Sigmoid colon (tissue), 4 donors: ENCODE measurements around the gene HORMAD2.

Source experiments
- EP300 ChIP-seq, 4 donors: sonication (generic); formaldehyde crosslinking; IDR thresholded peaks; one replicate each; pipeline ENCODE4 v1.6.1; 2017; ENCODE audit warnings: antibody characterized with exemption in 4 of 4
- POLR2A ChIP-seq, 2 donors: fragments of 450-650 bp; IDR thresholded peaks; one replicate each; pipeline ENCODE4 v1.6.1; 2016; ENCODE audit warnings: antibody characterized with exemption in 2 of 2, mild to moderate bottlenecking in 2 of 2, moderate library complexity in 2 of 2
- POLR2AphosphoS5 ChIP-seq, 4 donors: sonication (generic); formaldehyde crosslinking; IDR thresholded peaks; one replicate each; pipeline ENCODE4 v1.6.1; 2017; ENCODE audit warnings: antibody characterized with exemption in 4 of 4
- TF ChIP-seq, protein P1 (sequence below), 4 experiments: fragments of 450-650 bp in 3 of 4; fragments of 200-600 bp in 1 of 4; IDR thresholded peaks; one replicate each; pipeline ENCODE4 v1.5.1; 2016 to 2019; ENCODE audit warnings: antibody characterized with exemption in 4 of 4, mild to moderate bottlenecking in 3 of 4, moderate library complexity in 2 of 4

DNA sequence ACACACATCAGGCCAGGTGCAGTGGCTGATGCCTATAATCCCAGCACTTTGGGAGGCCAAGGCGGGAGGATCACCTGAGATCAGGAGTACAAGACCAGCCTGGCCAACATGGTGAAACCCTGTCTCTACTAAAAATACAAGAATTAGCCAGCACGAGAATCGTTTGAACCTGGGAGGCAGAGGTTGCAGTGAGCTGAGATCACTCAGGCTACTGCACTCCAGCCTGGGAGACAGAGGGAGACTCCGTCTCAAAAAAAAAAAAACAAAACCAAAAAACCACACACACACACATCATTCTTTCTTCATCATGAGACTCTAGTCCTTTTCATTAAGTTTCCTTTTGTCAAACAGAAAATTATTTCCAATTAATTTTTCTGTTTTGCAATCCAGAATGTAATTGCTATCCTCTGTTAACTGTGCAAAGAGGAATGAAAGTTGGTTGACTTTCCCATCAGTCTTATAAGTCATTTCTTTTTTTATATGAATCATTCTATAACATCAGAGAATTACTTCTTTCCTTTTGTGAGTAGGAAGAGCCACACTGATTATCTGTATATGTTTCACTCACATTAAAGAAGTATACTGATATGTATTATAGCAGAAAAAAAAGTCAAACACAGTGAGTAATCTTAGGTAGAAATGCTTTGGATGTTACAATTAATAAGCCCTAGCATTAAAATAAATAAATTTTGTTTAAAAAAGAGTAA lies 52.2 kb downstream of the HORMAD2 start:
- TF ChIP-seq POLR2A (IDR thresholded peaks at IDR 0.05) (no peak), EP300 (IDR thresholded peaks at IDR 0.05) (no peak), POLR2AphosphoS5 (IDR thresholded peaks at IDR 0.05) (no peak)
- TF ChIP-seq, protein P1, sequence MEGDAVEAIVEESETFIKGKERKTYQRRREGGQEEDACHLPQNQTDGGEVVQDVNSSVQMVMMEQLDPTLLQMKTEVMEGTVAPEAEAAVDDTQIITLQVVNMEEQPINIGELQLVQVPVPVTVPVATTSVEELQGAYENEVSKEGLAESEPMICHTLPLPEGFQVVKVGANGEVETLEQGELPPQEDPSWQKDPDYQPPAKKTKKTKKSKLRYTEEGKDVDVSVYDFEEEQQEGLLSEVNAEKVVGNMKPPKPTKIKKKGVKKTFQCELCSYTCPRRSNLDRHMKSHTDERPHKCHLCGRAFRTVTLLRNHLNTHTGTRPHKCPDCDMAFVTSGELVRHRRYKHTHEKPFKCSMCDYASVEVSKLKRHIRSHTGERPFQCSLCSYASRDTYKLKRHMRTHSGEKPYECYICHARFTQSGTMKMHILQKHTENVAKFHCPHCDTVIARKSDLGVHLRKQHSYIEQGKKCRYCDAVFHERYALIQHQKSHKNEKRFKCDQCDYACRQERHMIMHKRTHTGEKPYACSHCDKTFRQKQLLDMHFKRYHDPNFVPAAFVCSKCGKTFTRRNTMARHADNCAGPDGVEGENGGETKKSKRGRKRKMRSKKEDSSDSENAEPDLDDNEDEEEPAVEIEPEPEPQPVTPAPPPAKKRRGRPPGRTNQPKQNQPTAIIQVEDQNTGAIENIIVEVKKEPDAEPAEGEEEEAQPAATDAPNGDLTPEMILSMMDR (IDR thresholded peaks at IDR 0.05): no peak
